Bronchial epithelial cell (primary cell): ENCODE measurements around the gene ITPR2. TPM values are rescaled to one million over a fixed set of nuclear protein-coding genes. Genes with fewer than 3 reads are reported as not detected.
A peak's percentile ranks its signal among the peaks of the same experiment; 100 is the strongest.

ENCODE experiments used
- DNase-seq: peaks from one replicate; pipeline ENCODE4 v3.0.0-alpha.2; 2010; ENCODE audit warnings: low read depth
- FAIRE-seq: peaks from 2 replicates; lab custom pipeline; 2011; peaks lifted over from hg19 to GRCh38; lab: Jason Lieb, UNC
- H3K27me3 ChIP-seq: 2 replicates; pipeline ENCODE4 v1.5.1; 2011; ENCODE audit warnings: low read length; ENCODE audit not compliant: control insufficient read depth, insufficient read depth
- H3K36me3 ChIP-seq: 2 replicates; pipeline ENCODE4 v1.5.1; 2011; ENCODE audit warnings: low read length; ENCODE audit not compliant: control insufficient read depth, insufficient read depth
- H3K4me3 ChIP-seq: 2 replicates; pipeline ENCODE4 v1.5.1; 2011; ENCODE audit warnings: mild to moderate bottlenecking, low read depth, low read length, control low read depth
- total RNA-seq: library from RNA; depleted of rRNA; stranded (reverse); fragments of >200 nt; gene quantifications from 2 replicates; pipeline ENCODE4 v1.2.1, GENCODE V29; 2014
- TF ChIP-seq, protein P1 (sequence below): IDR thresholded peaks from 2 replicates; pipeline ENCODE4 v1.5.1; 2011; ENCODE audit warnings: mild to moderate bottlenecking, moderate library complexity, low read length, control low read depth, inconsistent platforms; ENCODE audit not compliant: insufficient read depth, severe bottlenecking

ITPR2 gene
- total RNA-seq, 1 donor from 2014 or later: 5.8 TPM

DNA sequence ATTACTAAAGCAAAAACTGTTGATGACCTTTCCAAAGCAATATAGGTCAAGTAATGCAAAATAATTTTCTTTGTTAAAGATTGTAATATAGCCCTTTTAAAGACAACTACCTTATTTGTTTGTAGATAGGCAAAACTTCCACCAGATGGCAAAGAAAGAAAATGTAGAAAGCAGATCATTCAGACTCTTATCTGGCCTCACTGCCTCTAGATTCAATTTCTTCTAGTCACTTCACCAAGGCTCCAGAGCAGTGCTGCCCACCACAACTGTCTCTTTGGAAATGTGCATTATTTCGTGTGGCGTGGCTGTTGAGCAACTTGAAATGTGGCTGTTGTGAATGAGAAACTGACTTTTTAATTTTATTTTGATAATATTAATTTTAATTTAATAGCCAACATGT is 127.1 kb downstream of the ITPR2 start:
- no peaks in the 10 kb centered on the region for H3K36me3 ChIP-seq
- H3K4me3 ChIP-seq: no peak overlapping the region
- TF ChIP-seq, protein P1, sequence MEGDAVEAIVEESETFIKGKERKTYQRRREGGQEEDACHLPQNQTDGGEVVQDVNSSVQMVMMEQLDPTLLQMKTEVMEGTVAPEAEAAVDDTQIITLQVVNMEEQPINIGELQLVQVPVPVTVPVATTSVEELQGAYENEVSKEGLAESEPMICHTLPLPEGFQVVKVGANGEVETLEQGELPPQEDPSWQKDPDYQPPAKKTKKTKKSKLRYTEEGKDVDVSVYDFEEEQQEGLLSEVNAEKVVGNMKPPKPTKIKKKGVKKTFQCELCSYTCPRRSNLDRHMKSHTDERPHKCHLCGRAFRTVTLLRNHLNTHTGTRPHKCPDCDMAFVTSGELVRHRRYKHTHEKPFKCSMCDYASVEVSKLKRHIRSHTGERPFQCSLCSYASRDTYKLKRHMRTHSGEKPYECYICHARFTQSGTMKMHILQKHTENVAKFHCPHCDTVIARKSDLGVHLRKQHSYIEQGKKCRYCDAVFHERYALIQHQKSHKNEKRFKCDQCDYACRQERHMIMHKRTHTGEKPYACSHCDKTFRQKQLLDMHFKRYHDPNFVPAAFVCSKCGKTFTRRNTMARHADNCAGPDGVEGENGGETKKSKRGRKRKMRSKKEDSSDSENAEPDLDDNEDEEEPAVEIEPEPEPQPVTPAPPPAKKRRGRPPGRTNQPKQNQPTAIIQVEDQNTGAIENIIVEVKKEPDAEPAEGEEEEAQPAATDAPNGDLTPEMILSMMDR: no peak
- DNase-seq (no peak), FAIRE-seq (no peak)
- H3K27me3 ChIP-seq: no peaks in the 10 kb centered on the region

GRCh38 chr12:26704684-26705460 is 128.1 kb downstream of the ITPR2 start:
- TF ChIP-seq, protein P1: no peak
- Histone ChIP-seq H3K4me3 (no peak overlapping the region), H3K36me3 (no peaks in the 10 kb centered on the region), H3K27me3 (no peaks in the 10 kb centered on the region)
- FAIRE-seq: no peak
- no peak for DNase-seq

- DNase-seq (no peak), FAIRE-seq (no peak)
- TF ChIP-seq, protein P1: no peak
Measured at GRCh38 chr12:26704214-26704613, 128.8 kb downstream of the ITPR2 start.

DNA sequence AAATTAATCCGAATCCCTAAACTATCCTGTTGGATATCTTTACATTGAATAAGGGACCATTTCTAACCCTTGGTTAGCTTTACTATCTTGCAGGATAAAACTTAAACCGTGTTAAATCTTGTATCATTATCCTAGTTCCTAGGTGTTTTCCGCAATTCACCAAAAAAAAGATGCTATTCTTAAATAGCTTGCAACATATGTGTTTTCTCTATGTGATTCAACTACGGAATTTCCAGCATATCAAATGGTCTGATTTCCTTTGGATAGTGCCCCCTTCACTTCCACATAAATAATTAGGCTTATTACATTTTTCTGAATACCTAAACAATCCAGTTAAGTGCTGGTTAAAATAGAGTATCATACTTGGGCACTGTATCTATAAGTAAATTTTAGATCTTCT is 130.3 kb downstream of the ITPR2 start:
- Histone ChIP-seq H3K4me3 (no peak overlapping the region), H3K27me3 (no peaks in the 10 kb centered on the region), H3K36me3 (no peaks in the 10 kb centered on the region)
- TF ChIP-seq, protein P1: no peak
- DNase-seq (no peak), FAIRE-seq (no peak)

More at GRCh38 chr12:26704214-26704613, 128.8 kb downstream of the ITPR2 start:
- no peaks in the 10 kb centered on the region for H3K27me3 ChIP-seq
- H3K36me3 ChIP-seq: no peaks in the 10 kb centered on the region
- H3K4me3 ChIP-seq: no peak overlapping the region

- TF ChIP-seq, protein P1: peak; percentile 19
- Histone ChIP-seq H3K4me3 (no peak overlapping the region), H3K27me3 (no peaks in the 10 kb centered on the region), H3K36me3 (no peaks in the 10 kb centered on the region)
- peak; percentile 59 for DNase-seq
- FAIRE-seq: no peak
Measured at GRCh38 chr12:26701604-26702215, 131.3 kb downstream of the ITPR2 start.
